ENCODE measurements around the gene JMJD1C.
A peak's percentile ranks its signal among the peaks of the same experiment; 100 is the strongest.

Gene JMJD1C

DNA sequence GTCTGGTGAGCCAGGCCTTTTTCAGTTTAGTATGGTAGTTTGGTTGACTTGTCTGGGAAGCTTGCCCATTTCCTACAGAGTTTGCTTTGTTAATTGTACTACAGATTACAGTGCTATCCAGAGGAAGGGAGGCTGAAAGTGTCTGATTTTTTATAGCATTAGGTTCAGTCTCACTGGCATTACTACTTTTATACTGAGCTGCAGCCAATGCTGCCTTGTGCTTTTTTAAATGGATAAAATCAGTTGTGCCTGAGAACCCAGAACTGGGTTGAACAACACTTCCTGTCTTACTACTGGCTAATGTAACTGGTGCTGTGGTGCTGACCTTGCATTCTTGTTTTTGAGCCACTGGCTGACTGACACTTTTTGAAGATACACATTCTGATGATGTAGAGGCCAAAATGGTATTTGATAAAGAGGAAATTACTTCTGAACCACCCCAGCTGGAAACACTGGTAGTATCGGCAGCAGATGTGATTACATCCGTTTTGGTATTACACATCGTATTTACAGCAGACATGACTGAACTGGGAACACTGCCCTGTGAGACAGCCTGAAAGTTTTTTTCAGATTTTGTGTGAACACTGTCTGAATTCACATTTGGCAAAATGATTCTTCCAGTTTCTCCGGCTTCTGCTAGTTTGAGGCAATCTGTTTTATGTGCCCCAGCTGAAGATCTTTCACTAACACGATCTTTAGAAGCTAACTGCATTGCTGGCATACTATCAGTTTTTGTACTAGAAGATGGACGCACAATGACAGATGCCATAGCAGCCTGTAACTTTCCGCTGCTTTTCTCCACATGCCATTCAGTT, 258.6 kb downstream of the JMJD1C start:
- no peak for DNase-seq

DNA sequence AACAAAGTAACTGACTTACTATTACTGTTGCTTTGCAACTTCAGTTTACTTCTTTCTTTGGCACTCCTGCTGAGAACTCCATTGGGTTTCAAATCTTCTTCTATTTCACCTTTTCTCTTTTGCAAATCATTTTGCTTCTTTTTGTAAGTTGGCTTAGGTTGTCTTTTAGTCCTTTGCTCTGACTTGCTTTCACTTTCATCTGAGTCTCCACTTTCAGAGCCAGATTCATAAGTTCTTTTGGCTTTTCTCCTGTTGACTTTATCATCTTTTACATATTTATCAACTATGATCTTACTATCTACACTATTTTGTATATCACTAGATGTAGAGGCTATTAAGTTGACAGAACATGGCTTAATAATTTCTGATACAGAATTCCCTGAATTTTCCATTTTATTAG, 259.2 kb downstream of the JMJD1C start:
- no peak for DNase-seq

DNA sequence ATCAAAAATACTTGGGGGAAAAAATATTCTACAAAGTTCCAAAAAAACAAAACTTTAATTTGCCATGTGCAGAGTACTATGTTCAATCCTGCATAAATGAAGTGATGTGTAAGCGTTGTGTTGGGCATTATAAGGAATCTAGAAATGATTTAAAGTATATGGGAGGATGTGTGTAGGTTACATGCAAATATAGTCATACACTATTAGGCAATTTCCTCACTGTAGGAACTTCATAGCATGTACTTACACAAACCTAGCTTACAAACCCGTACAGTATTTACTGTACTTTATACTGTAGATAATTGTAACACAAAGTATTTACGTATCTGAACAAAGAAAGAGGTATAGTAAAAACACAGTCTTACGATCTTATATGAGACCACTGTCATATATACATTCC, 260.4 kb downstream of the JMJD1C start:
- no peak for DNase-seq

GRCh38 chr10:63204667-63205391, 260.9 kb downstream of the JMJD1C start:
- DNase-seq: no peak

- no peak for DNase-seq
Observed at GRCh38 chr10:63201118-63201517, 264.7 kb downstream of the JMJD1C start.

GRCh38 chr10:63200431-63200830, 265.3 kb downstream of the JMJD1C start:
- DNase-seq: no peak

GRCh38 chr10:63199716-63200115, 266.1 kb downstream of the JMJD1C start:
- DNase-seq: no peak

GRCh38 chr10:63197344-63198092, 268.3 kb downstream of the JMJD1C start:
- no peak for DNase-seq

GRCh38 chr10:63192826-63193225, 273.0 kb downstream of the JMJD1C start:
- DNase-seq: no peak

DNA sequence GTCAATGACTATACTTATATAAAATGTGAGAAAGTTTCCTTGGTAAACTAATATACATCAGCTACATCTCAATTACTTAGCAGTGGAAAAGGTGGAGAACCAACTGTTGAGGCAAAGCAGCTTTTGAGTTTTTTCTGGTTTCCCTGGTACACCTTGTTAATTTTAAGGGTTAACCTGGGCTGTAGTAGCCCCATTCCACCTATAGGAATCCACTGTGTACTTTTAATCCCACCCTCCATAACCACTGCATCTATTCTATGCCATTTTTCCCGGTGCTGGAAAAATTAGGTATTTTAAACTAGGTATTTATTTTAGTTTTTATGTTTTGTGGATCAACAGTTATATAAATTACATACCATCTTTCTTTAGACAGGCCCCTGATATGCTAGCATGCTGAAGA, 290.2 kb downstream of the JMJD1C start:
- DNase-seq: no peak

GRCh38 chr10:63173468-63174232, 292.1 kb downstream of the JMJD1C start:
- DNase-seq: no peak

- no peak for DNase-seq
Observed at GRCh38 chr10:63171926-63172325, 293.9 kb downstream of the JMJD1C start.

DNA sequence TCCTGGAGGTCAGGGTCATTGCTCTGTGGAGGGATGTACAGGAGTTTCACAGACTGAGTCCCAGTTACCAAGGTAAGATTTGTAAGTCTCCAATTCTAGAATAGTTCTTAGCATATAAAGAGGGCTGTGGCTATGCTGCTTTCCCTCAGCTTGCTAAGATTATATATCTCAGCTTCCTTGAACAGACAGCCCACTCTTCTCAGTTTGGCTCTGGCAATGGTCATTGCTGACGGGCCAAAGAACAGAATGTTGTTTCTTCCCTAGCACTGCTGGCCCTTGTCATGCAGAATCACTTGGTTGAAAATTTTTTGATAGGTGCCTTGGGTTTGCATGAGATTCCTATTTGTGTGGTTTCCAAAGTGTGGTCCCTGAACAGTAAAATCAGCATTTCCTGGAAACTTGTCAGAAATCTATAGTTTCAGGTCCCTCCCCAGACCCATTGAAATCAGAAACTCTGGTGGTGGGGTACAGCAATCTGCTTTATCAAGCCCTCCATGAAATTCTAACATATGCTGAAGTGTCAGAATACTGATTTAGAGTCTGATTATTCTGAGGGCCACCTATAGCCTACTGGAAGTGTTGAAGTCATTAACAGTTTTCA, 294.4 kb downstream of the JMJD1C start:
- DNase-seq: no peak

DNA sequence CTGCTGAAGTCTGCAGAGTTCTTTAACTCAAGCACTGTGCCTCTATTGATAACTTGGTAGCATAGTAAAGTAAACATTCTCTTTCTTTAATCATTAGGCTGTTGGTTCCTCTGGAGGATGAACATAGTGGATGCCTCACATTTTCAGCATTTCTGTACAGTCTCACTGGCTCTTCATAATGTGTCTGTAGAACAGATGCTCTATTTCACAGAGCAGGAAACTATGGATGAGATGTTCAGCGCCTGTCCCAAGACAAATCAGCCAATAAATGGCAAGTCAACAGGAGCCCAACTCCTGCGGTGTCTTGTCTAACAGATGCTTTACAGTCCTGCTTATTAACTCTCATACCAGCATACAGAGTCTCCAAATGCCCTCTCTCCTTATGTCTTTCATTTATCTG, 296.2 kb downstream of the JMJD1C start:
- DNase-seq: no peak

DNA sequence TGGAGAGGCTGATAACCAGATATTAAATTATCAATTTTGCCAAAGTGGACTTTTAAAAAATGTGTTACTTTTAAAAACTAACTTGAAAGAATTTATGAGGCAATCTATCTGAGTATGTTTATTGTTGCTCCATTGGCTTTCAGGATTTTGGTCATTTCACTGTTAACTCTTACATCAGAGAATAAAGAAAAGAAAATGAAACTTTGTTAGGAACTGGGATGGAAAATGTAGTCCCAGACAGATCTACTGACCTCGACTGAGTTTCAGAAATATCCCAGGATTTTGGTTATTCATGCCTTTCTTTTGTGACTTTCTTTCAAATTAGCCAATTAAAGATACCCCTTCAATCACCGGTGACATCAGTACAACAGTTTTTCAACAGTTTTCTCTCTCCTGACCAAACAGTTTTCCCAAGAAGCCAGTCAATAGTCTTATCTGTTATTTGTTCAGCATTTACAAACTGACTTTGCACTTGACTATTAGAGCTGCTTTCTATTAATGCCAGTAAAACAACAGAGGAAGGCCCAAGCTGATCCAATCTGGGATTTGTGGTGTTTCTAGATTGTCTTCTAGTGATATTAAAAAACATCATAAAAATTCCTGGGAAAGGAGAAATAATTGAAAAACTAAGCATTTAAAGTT, 296.8 kb downstream of the JMJD1C start:
- no peak for DNase-seq

GRCh38 chr10:63166742-63167258, 299.0 kb downstream of the JMJD1C start:
- DNase-seq: peak; percentile 34

- no peak for DNase-seq
Observed at GRCh38 chr10:63165249-63165648, 300.5 kb downstream of the JMJD1C start.

GRCh38 chr10:63164166-63164623, 301.6 kb downstream of the JMJD1C start:
- DNase-seq: no peak

GRCh38 chr10:63161592-63161991, 304.2 kb downstream of the JMJD1C start:
- no peak for DNase-seq

DNA sequence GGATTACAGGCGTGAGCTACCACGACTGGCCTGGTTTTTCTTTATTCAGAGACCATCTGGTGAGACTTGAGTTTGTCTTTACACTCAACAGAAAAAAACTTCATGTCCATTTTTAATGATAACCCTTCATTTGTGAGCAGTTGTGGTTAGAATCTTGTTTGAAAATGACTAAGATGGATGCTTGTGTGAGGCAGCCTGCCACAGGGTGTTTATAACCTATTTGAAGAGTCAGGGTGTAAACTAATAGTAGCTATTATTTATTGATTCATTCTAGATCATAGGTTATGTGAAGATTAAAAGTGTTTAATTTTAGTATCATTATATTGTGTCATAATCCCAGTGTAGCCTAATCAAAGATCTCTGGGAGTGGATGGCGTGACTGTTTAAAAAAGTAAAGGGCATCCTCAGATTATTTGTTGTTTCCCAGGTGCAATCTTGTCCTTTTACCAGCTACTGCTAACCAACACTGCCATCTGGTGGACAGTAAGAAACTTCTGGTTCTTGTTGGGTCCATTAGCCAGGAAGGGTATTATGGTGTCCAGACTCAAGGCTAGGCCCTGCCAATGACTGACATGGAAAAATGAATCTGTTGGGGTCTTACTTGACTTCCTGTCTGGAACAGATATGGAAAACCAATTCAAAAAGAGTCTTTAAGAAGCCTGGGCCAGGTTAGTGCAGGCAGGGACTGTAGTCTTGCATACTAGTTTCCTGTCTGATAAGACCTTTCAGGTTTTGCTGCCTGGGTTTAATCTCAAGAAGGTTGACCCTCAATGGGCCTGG, 307.7 kb downstream of the JMJD1C start:
- DNase-seq: peak; percentile 64

DNA sequence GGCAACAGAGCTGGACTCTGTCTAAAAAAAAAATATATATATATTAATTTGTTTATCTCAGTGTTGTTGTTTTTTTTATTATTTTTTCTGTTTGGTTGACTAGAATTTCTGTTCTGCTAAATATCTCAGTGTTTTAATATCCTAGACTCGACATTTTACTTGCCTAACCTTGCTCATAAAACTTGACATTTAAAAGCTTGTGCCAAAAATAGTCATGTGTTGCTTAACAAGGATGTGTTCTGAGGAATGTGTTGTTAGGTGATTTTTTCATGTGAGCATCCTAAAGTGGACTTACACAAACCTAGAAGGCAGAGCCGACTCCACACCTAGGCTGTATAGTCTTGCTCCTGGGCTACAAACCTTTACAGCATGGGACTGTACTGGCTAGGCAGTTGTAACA, 309.5 kb downstream of the JMJD1C start:
- DNase-seq: no peak
